SW 1271 (cell line): ENCODE results near the gene LAPTM5.
"Not testable (repeated sequence)": the region's sequence is repeated elsewhere in the genome, so short reads cannot be mapped to it uniquely, and the experiment has no call there.

ENCODE experiments used
- DNase-seq, 2 experiments: peaks; one replicate each; lab custom pipeline; 2025; lab: John Stamatoyannopoulos, UW

LAPTM5 gene

GRCh38 chr1:30770150-30770549, 12.6 kb upstream of the LAPTM5 start:
- DNase-seq: no peak

DNA sequence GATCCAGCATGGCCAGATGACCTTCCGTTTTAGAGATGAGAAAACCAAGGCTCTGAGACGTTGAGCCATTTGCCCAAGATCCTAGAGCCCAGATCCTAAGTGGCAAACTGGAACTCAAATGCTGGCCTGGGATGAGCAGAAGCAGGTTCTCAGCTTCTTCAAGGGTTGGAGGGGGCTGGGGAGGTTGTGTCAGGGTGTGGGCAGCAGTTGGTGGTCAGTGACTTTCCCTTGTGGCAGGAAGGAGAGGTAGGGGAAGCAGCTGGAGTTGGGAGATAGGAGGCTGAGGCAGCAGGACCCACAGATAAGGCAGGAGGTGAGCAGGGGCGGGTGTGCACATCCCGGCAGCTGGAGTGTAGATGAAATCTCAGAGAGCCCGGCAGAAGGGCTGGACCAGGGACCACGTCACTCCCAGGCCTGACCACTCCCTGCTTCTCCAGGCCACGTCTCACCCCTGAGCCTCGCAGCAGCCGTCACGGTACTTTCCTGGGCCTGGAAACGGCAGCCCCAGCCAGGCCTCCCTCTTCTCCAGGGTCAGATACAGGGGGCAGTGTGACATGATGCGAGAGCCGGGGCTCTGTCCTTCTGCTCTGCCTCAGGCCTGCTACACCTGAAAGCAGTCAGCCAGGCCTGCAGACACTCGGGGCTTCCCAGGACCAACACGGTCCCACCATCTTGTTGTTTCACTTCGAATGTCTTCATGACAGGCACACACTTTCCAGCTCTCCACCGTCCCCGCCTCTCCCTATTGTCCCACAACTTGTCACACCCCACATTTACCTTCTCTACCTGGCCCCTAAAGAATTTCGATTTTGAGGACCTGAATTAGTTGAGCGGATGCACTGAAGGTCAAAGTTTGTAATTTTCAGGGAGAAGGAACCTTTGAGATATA, 11.5 kb upstream of the LAPTM5 start:
- no peak for DNase-seq

DNA sequence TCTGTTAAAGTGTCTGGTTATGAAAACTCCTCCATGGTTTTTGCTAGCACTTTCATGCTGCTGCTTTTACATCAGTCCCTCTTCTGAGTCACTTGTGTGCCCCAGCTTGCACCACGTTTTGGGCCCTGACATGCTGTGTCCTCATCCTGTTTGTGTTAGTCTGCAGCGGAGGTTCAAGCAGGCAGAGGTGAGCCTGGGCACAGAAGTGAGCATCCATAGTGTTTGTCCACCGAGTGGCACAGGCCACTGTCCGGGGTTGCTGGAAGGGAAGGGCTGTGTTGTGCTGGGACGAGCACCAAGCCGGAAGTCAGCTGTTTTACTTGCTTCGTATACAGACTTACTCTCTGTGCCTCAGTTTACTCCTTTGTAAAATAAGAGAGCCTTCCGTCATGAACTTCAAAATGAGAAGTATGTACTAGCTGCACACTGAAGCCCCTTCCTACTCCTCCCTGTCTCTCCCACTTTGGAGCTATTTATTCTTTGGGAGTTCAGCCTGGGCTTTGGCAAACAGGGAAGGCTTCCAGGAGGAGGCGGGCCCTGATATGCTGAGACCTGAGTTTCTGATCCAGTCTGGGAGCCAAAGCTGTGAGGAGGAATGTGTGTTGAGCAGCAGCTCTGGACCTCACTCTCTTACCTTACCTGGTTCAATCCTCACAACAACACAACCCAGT, 10.7 kb upstream of the LAPTM5 start:
- DNase-seq: no peak

- DNase-seq: not testable (repeated sequence)
Observed at GRCh38 chr1:30766948-30767347, 9.4 kb upstream of the LAPTM5 start.

- DNase-seq: no peak
Observed at GRCh38 chr1:30765556-30766434, 8.2 kb upstream of the LAPTM5 start.

GRCh38 chr1:30764939-30765555, 7.5 kb upstream of the LAPTM5 start:
- no peak for DNase-seq

DNA sequence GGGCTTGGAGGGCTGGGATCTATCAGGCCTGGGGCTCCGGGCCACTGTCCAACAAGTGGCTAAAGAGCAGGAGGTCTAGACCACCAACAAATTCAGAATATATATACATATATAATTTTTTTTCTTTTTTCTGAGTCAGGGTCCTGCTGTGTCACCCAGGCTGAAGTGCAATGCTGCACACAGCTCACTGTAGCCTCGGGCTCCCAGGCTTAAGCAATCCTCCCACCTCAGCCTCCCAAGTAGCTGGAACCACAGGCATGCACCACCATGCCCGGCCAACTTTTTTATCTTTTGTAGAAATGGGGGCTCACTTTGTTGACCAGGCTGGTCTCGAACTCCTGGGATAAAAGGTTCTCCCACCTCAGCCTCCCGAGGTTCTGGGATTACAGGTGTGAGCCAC, 6.8 kb upstream of the LAPTM5 start:
- no peak for DNase-seq

DNA sequence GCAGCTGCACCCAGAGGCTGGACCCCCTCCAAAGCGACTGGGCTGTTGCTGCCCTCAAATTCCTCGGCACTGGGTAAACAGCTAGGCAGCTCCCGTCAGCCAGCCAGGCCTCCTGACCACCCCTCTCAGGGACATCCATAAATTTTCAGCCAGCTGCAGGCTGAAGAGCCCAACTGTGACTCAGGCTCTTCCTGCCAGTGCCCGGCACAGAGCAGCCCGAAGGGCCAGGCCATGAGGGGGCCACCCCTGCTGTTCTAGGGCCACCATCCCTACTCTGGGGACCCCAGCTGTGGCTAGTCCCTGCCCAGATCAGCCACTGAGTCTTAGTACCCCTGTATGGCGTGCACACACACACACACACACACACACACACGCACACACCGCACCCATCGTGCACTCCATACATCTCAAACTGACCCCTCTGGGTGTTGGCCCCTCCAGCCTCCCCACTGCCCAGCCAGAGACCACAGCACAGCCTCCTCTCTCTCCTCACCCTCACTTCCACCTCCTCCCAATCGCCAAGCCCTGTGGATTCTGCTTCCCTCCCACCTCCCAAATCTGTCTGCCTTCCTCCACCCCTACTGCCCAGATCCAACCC, 6.2 kb upstream of the LAPTM5 start:
- no peak for DNase-seq

- DNase-seq: no peak
Observed at GRCh38 chr1:30762930-30763650, 5.5 kb upstream of the LAPTM5 start.

- DNase-seq: no peak
Observed at GRCh38 chr1:30762152-30762929, 4.8 kb upstream of the LAPTM5 start.

DNA sequence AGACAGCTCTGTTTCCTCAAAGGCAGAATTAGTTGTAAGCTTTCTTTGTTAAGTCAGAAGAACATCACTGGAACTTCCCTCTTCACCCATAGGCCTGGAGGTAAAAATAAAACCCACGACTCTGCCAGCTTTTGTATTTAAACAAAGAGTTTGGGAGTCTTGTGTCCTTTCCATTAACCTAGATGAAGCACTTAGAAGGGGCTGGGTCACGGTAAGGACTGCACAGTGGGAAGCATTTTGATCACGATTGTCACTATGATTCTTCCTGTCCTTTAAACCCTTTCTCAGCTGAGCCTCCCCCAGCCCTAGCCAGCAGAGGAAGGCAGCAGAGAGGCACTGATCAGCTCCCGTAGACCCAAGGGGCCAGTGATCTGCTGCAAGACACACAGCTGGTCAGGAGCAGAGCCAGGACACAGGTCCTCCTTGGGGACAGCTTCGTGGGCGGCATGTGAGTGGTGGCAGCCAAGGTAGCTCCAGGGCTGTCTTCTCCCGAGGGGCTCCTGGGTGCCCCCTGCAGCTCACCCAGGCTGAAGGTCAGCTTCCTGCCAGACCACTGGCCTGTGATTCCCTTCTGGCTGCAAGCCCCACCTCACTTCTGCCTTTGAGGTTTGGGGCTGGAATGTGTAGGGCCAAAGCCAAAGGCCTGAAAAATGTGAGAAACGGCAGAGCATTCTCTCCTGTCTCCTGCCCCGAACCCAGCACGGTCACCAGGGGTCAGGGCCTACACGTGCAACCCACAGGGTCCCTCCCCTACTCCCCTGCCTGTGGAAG, 4.0 kb upstream of the LAPTM5 start:
- DNase-seq: no peak

GRCh38 chr1:30760596-30761324, 3.2 kb upstream of the LAPTM5 start:
- DNase-seq: no peak

DNA sequence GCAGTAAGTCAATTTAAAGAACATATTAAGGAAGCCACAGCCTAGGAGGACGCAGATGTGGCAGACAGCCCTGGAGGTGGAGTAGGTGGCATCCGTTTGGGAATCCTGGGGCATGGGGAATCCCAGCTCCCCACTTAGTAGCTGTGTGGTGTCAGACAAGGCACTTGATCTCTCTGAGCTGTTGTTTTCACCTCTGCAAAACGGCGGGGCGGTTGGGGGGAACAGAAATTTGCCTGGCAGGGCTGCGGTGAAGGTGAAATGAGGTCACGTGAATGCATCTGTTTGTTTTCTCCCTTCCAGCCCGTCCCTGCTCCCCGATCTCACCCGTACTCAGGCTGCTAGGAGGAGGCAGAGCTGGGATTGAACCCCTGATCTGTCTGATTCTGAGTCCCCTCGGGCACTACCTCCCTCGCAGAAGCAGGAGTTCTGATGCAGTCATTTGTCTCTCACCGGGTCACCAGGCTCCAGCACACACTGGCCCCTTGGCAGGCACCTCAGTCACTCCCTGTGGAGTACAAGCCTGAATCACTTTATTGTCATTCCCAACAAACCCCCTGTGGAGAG, 2.2 kb upstream of the LAPTM5 start:
- DNase-seq: no peak

DNA sequence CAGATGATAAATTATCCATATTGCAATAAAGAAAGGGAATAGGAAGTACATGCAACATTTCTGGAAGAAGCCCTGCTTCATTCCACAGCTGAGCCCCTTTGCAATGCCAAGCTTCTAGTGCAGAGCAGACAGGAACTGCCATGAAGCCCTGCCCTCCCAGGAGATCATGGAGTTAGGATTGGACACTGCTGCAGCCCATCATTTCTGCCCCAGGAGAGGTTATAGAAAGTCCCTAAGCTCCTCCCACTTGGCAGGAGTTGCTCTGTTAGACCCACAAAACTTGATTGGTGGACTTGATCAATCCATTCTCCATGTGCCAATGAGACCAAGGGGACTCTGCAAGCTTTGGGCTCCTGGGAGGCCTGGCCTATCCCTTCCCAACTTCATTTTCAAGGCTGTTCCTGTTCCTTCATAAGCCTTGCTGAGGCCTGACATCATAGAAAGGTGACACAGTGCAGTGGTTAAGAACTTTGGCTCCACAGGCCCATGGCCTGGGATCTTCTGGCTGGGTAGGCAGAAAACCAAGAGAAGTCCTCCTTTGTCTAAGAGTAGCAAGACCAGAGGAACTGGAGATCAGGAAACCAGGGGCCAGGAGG, 1.3 kb upstream of the LAPTM5 start:
- DNase-seq: peak; percentile 14 to 63

GRCh38 chr1:30758121-30758688, 631 bp upstream of the LAPTM5 start:
- DNase-seq: no peak

GRCh38 chr1:30756545-30757351, 826 bp downstream of the LAPTM5 start:
- peak; percentile 58 to 76 for DNase-seq

GRCh38 chr1:30756206-30756544, 1.4 kb downstream of the LAPTM5 start:
- DNase-seq: no peak
